SW 1271 (cell line): ENCODE measurements around the gene FHL5.
"Not testable (repeated sequence)": the region's sequence is repeated elsewhere in the genome, so short reads cannot be mapped to it uniquely, and the experiment has no call there.

Source experiments
- DNase-seq, 2 experiments: peaks; one replicate each; lab custom pipeline; 2025; lab: John Stamatoyannopoulos, UW

The FHL5 gene

GRCh38 chr6:96562886-96563285, at the start of gene FHL5:
FHL5 (plus strand) TSS chr6:96563128; CDS start chr6:96603614, 40,486 bp downstream.
- no peak for DNase-seq

- DNase-seq, result peak in 1 of 2 experiments; percentile 2
These were observed 42.5 kb upstream of the FHL5 start for GRCh38 chr6:96520171-96521115.

- DNase-seq, result no peak
These were observed 41.7 kb upstream of the FHL5 start for GRCh38 chr6:96521306-96521643.

GRCh38 chr6:96521644-96522464, 41.1 kb upstream of the FHL5 start, which contains the start of gene UFL1:
UFL1 (plus strand) TSS chr6:96521806; CDS start chr6:96521874, 68 bp downstream.
- DNase-seq, result peak; percentile 77 to 90

- DNase-seq, result peak in 1 of 2 experiments; percentile 61
These were observed 40.4 kb upstream of the FHL5 start for GRCh38 chr6:96522465-96523009.

- DNase-seq, result no peak
These were observed 34.7 kb upstream of the FHL5 start for GRCh38 chr6:96528193-96528592.

GRCh38 chr6:96532399-96532798, 30.5 kb upstream of the FHL5 start:
- DNase-seq, result no peak

GRCh38 chr6:96537726-96538125, 25.2 kb upstream of the FHL5 start:
- DNase-seq, result no peak

GRCh38 chr6:96542702-96543101, 20.2 kb upstream of the FHL5 start:
- peak in 1 of 2 experiments; percentile 16 for DNase-seq

- DNase-seq, result no peak
These were observed 17.0 kb upstream of the FHL5 start for GRCh38 chr6:96545882-96546281.

GRCh38 chr6:96547654-96548053, 15.3 kb upstream of the FHL5 start:
- DNase-seq, result no peak

- DNase-seq, result no peak
These were observed 8.4 kb upstream of the FHL5 start for GRCh38 chr6:96554558-96554957.

GRCh38 chr6:96559740-96560139, 3.2 kb upstream of the FHL5 start:
- DNase-seq, result not testable (repeated sequence)

GRCh38 chr6:96563853-96564252, 925 bp downstream of the FHL5 start:
- DNase-seq, result no peak

GRCh38 chr6:96570053-96570452, 7.1 kb downstream of the FHL5 start:
- no peak for DNase-seq

GRCh38 chr6:96571551-96571950, 8.6 kb downstream of the FHL5 start:
- DNase-seq, result no peak

- no peak for DNase-seq
These were observed 12.4 kb downstream of the FHL5 start for GRCh38 chr6:96575359-96575758.

- DNase-seq, result no peak
These were observed 13.3 kb downstream of the FHL5 start for GRCh38 chr6:96576221-96576620.

GRCh38 chr6:96582021-96582420, 19.1 kb downstream of the FHL5 start:
- DNase-seq, result no peak

- DNase-seq, result no peak
These were observed 19.5 kb downstream of the FHL5 start for GRCh38 chr6:96582436-96582835.

GRCh38 chr6:96604420-96604819, 41.5 kb downstream of the FHL5 start:
- no peak for DNase-seq

- no peak for DNase-seq
These were observed 45.1 kb downstream of the FHL5 start for GRCh38 chr6:96608074-96608473.

- DNase-seq, result no peak
These were observed 47.1 kb downstream of the FHL5 start for GRCh38 chr6:96610019-96610418.
